Fibroblast of the aortic adventitia (primary cell): ENCODE results near the gene ANO10. TPM values are rescaled to one million over a fixed set of nuclear protein-coding genes. Genes with fewer than 3 reads are reported as not detected.

Experiments
- DNase-seq: peaks from one replicate; pipeline ENCODE4 v3.0.0-alpha.2; 2010; ENCODE audit warnings: low read depth
- H3K4me3 ChIP-seq: 2 replicates; pipeline ENCODE4 v1.5.1; 2011; ENCODE audit warnings: low read depth, mild to moderate bottlenecking, control low read depth, low read length, moderate library complexity
- CTCF ChIP-seq: IDR thresholded peaks from 2 replicates; pipeline ENCODE4 v1.5.1; 2011; ENCODE audit warnings: mild to moderate bottlenecking, low read length, control low read depth, inconsistent platforms; ENCODE audit not compliant: insufficient read depth
- total RNA-seq: library from RNA; depleted of rRNA; stranded (reverse); fragments of >200 nt; gene quantifications from 2 replicates; pipeline ENCODE4 v1.2.3, GENCODE V29; 2012; ENCODE audit warnings: low replicate concordance

The ANO10 gene
- total RNA-seq, 1 donor: 46.4 TPM

GRCh38 chr3:43372809-43373559 is 248.8 kb downstream of the ANO10 start:
- no peak for DNase-seq
- no peak overlapping the region for H3K4me3 ChIP-seq
- no peak for TF ChIP-seq CTCF

DNA sequence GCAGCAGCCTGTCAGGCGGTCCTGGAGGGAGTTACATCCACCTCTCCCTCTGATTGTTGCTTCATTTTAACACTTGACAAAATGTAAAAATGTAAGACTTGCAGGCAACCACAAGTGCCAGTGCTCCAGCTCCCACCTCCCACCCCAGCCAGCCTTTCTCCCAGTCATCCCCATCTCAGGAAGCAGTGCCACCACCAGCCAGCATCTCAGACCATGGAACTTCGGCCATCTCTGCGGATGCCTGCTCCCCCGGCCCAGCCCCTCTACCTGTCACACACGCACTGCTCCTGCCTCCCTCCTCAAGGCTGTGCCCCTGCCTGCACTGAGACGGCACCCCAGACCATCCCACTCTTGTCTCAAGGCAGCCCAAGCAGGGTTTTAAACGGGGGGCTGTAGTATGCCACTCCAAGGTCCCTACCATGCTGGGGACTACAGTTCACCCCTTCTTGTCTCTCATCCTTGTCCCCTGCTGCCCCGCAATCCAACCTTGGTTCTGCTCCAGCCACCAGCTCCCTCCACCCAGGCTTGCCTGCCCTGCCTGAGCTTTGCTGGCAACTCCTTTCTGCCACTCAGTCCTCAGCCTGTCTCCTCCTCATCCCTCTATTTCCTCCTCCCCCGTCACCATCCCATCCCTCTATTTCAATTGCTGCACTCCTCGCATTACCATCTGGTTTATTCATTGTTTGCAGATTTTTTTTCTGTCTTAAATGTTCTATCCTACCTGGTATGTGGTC is 249.6 kb downstream of the ANO10 start:
- DNase-seq: no peak
- no peak for TF ChIP-seq CTCF

DNA sequence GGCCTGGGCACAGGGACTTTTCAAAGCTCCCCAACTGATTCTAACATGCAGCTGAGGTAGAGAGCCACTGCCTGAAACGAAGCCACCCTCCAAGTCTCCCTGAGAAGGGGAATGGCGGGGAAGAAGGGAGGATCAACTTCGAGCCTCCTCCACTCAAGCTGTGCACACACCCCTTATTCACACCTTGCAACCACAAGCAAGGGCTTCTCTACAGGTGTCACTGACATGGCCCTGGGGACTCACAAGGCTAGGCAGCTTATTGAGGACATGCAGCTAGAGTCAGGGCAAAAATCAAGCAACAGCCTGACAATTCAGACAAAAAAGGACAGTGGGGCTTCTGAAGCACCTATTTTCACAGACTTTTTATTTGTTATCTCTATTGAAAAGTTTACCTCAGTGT is 250.3 kb downstream of the ANO10 start:
- H3K4me3 ChIP-seq: no peak overlapping the region
- DNase-seq: no peak
- no peak for TF ChIP-seq CTCF

More for the DNA sequence above, 249.6 kb downstream of the ANO10 start:
- H3K4me3 ChIP-seq: no peak overlapping the region

GRCh38 chr3:43370293-43370980 is 251.4 kb downstream of the ANO10 start:
- DNase-seq: no peak
- no peak overlapping the region for H3K4me3 ChIP-seq
- TF ChIP-seq CTCF: no peak

DNA sequence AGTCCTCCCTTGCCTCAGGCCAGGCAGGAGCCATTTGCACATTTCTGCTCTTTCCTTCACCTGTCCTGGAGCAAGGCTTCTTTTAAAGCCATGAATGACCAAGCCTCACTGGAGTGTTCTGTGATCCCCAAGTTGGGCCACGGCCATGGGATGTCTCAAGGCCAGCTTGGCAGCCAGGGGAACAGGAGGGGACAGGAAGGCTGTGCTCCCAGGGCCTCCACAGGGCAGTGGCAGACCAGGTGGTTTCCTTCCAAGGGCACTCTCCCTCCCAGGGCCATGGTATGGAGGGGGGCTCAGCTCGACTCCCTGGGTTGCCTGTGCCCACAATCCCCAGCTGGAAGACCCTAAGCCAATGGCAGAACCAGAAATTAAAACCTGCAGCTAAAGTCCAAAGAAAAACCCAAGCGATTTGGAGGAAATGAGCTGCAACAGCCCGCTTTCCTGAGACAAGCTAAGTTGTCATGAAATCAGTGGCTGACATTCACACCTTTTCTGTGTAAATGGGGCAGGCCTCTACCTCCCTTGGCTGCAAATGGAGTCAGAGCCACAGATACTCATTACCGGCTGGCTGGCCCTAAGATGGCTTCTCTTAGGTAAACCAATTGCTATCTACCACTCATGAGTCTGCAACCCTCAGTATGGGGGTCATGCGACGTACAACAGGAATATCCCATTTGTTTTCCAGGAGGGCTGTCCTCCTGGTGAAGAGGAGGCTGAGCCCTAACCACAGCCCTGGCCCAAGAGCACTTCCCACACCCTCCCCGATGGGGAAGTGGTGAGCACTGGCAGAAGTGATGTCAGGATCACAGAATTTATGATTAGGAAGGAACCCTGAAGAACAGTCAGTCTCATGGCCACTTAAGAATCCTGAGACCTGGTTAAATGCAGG is 252.2 kb downstream of the ANO10 start:
- TF ChIP-seq CTCF: no peak
- DNase-seq: no peak
- no peak overlapping the region for H3K4me3 ChIP-seq

DNA sequence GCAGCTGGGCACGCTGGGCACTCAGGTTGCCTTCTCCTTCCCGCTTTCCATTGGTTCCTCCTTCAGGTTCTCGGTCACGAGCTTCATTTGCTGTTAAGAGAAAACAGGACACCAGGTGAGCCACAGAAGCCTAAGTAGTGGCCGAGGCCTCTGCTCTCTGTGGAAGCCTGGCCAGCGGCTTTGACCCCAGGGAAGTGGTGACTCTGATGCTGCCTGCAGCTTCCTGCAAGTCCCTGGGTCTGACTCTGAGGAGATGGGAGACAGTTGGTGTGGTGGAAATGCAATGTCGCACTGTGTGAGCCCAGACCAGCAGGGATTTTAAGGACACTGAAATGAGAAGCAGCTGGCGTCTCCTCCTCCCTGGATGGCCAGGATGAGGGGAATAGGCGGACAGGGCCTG is 254.9 kb downstream of the ANO10 start:
- no peak overlapping the region for H3K4me3 ChIP-seq
- no peak for DNase-seq
- no peak for TF ChIP-seq CTCF
